Pulmonary artery endothelial cell (primary cell): ENCODE data around the gene HOXA3. TPM values are rescaled to one million over a fixed set of nuclear protein-coding genes. Genes with fewer than 3 reads are reported as not detected.

Experiments
- DNase-seq: peaks from one replicate; pipeline ENCODE4 v3.0.0-alpha.2; 2011; ENCODE audit warnings: low read depth, low spot score
- total RNA-seq: library from RNA; depleted of rRNA; stranded (reverse); fragments of >200 nt; gene quantifications from 2 replicates; pipeline ENCODE4 v1.2.3, GENCODE V29; 2014

Gene HOXA3
- total RNA-seq, 1 donor from 2014 or later = 0.66 TPM

DNA sequence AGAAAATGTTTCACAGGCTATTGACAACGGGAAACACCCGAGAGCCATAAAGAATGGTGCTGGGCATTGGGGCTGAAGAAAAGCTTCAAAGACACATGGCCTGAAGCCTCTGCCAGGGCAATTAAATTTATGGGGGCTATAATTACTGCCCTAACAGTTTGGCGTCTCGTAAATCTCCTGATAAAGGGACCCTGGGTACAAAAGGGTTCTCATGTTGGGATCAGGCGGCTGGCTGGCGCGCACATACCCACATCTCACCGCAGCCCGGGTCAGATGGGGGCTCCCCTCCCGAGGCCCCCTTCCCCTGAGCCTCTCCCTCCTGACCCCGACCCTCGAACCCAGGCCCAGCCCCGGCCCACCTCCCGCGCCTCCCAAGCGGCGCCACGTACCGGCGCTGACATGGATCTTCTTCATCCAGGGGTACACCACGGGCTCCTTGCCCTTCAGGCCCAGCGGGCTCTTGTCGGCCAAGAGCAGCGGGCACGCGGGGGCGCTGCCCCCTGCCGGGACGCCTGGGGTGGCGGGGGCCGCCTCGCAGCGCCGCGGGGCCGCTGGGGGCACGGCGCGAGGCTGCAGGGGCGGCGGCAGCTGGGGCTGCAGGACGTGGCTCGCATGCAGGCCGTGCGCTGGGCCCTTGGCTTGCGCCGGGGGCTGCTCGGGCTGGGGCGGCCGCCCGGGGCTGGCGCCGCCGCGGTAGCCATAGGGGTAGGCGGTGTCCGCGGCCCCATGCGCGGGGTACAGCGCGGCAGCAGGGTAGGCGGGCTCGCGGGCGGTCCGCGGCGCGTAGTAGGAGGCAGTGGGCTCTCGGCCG, 22.4 kb downstream of the HOXA3 start:
- no peak for DNase-seq

DNA sequence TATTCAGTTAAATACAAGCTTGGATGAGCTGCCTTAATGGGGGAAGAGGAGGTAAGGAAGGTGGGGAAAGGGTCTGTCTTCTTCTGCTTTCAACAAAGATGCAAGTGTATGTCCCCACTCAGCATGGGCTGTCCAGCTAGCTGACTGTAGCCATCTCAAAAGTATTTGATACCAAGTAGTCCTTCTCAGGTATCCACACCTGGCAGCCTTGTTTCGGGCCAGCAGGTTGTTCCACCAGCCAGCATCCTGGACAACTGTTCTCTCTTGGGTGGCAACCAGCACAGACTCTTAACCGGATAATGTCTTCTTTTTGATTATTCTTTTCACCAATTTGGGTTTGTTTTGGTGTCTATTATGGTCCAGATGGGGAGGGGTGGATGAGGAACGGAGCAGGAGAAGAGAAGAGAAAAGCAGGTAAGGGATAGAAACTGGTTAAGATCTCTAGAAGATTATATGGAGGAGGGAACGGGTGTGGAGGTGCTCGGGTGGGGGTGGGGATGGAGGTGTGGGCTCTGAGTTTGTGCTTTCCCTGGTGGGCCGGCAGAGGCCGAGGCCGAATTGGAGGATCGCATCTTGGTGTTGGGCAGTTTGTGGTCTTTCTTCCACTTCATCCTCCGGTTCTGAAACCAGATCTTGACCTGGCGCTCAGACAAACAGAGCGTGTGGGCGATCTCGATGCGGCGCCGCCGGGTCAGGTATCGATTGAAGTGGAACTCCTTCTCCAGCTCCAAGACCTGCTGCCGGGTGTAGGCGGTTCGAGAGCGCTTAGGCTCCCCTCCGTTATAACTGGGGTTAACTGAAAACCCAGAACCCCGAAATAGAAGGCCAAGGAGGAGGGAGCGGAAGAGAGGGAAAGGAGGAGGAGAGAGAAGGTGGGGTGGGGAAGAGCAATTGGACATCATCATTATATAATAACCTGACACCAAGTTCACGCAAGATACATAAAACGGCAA, 23.3 kb downstream of the HOXA3 start:
- no peak for DNase-seq

DNA sequence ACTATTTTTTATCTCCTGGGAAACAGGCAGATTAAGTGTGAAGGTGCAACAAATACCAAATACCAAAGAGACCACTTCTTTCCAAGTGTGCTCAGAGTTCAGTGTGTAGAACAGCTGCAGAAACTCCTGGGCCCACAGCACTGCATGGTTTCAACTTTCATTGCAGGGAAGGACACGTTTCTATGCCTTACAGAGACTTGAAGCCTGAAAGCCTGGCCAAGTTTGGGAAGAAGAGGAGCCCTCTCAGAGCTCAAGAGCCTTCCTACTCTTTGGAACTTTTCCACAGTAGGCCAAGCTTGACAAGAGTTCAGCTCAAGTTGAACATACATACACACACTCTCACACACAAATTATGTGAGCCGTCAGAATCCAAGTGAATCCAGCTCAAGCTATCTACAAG, 24.3 kb downstream of the HOXA3 start:
- no peak for DNase-seq

DNA sequence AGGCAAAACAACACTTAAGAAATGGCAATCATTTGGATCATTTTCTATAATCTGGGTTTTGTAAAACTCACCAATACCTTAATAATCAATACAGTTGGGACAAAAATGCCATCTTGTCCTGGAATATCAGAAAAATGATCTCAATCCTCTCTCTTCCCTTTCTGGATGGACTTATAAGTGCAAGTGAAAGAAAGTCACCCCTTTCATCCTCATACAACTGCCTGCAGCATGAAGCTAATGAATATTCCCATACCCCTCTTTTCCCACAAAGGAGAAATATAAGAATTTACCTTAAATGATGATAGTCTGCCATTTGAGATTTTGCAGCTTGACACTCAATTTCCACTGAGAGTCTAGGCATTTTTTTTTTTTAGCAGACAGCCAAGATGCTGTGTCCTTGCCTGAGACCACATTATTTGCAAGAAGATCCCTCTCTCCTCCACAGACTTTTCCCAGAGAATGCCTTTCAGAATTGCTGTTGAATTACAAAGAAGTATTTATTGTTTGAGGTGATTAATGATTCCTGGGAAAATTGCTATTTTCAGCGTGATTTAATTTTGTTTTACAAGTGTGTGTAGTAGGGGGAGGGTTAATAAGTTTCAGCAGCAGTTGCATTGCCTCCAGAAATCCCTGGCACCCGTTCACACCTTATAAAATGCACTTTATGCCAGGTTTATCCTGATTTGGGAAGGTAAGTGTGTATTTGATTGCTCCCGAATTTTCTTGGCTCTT, 25.6 kb downstream of the HOXA3 start:
- DNase-seq = no peak

- DNase-seq = no peak
Observed at GRCh38 chr7:27125986-27126394, 26.4 kb downstream of the HOXA3 start.

DNA sequence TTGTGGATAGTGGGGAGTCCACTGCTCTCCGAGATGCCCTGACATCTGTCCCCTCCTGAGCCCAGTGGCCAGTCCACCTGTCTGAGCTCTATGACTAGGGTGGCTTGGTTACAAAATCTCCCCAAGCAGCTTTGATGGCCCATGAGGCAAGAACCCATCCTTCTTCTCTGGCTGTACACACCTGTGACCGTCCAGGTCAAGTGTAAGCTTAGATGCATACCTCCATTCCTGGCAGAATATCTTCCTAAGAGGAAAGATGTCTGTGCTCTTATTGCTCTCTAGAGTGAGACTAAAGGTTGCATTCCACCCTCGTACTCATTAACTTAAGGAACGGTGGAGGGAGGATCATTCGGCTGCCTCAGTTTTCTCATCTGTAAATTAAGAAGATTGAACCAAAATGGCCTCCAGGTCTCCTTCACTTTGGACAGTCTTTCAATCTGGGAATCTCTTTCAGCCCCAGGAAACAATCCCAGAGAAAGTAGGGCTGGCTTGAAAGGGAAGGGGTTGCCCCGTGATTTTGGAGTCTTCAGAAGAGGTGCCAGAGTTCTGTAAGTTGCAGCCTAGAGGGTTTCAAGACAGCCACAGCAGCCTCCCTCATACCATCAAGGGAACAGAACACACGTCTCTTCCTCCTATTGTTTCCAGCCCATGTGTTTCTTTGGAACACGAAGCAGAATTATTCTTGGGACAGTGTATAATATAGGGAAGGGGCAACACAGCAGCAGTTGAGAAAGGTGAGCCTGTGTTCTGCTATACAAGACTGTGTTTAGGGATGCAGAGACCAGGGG, 27.3 kb downstream of the HOXA3 start:
- no peak for DNase-seq

DNA sequence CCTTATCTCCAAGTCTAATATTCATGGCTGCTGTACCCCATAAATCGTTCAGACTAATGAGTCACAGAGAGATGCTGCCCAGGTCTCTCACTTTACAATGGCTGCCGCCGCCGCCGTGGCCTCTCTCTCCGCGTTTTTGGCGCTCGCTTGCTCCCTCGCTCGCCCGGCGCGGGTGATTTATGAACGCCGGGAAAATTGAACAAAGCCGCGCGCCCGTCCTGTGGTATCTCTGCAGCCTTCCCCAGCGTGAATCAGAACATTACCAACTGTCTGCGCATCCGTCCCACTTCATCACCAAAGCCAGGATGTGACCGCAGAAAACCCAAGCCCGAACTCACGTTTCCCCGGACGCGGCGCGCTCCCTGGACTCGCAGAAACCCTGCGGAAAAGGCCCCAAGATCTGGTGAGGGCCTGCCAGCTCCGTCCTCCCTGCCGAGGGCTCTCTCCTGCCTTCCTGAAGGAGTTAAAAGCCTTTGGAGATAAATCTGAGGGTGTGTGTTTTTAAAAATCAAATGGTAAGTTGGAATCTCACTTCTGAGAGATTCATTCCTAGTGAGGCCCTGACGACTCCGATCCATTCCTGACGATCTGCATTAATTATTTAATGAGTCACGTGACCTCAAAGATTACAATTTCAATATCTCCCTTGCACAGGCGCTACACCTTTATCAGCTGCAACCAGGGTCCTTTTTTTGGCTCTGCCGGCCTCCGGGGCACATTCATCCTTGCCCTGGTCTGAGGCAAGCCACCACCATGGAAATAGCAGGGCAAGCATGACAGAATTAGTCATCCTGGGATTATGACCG, 28.1 kb downstream of the HOXA3 start:
- no peak for DNase-seq

DNA sequence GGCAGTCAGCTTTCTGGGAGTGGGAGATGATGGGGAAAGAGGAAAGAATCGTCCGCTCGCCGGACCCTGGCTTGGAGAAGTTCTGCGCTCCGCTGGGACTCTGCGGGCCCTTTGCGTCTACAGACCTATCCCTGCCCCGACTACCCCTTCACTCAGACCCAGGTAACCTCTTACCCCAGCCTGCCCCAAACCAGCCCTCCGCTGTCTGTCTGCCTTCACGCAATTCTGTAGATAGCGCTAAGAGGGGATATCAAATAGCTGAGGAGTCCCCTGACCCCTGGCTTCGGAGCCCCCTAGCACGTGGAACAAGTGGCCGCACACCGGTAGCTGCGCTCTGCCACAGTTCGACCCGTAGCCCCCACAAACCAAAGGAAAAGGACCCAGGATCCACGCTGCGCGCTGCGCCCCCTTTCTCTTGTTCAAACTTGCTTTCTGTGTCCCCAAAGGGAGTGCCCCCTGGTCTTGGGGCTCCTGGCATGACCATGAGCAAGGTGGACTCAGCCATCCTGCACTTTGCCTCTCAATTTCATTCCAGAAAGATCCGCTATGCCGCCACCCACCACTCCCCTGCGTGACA, 28.8 kb downstream of the HOXA3 start:
- DNase-seq = no peak

DNA sequence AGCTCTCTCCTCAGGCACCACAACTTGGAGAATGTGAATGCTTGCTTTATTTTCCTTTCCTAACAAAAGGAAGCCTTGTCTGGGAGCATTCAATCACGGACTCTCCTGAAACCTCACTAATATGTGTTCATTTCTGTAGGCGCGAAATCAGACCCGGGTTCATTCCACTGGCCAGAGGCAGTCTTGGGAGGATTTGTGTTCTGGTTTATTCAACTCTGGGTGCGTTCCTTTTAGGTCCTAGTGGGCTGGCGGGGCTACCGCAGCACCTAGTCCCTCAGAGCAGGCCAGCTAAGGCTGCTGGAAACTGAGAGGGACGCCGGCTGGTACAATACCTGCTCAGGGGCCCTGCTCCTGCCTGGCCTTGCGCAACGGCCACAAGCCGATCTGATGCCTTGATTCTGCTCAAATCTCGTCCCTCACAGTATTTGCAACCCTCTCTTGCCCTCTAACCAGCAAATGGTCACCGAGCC, 29.3 kb downstream of the HOXA3 start:
- DNase-seq = no peak

DNA sequence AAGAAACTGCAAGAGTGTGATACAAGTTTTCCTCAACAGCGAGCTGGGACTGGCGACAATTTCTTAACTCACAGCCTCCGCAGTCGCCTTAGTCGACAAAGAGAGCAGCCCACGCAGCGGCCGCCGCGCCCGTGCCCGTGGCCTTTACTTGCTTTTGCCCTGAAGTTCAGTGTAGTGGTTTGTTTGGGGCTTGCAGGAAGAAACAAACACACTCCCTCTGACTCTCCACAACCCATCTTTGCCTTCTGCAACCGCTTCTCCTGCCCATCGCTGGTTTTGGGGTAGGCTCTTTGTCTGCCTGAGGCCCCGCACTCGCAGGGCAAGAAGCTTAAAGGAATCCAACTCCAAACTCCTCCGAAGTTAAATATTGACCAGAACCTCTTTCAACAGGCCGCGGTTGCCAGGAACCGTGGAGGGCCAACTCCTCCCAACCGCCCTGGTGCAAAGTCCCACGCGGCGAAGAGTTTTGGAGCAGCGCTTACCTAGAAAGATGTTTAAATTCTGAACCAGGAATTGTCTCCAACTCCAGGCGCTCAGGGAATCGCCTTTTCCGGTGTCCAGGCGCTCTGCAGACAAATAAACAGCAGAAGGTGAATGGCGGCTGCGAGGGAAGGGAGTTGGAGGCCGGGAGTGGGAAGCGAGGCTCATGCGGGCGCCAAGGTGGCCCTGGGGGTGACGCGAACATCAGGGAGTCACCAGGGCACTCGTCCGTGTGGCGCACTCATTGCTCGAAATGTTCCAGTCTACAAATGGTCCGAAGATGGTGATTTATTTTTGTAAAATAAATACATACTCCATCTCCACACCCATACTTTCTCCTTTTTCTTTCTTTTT, 30.1 kb downstream of the HOXA3 start:
- no peak for DNase-seq

DNA sequence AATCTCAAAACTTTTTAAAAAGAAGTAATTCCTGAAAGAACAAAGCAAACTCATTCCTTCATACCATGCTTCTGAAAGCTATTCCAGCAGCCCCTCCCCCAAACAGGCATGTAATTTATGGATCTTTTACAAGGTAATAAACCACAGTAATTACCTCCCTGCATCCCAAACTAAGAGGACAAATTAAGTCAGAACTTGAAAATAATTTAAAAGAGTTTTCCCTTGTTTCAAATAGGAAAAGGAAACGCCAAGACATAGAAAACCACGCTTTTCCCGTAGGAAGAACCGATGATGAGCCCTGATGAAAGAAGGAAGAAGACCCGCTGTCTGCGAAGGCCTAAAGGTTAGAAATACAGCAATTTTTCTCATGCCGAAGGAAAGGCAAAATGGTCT, 30.7 kb downstream of the HOXA3 start:
- DNase-seq = no peak

- no peak for DNase-seq
Observed at GRCh38 chr7:27119412-27119911, 32.9 kb downstream of the HOXA3 start.

GRCh38 chr7:27118580-27118979, 33.8 kb downstream of the HOXA3 start:
- DNase-seq = no peak

DNA sequence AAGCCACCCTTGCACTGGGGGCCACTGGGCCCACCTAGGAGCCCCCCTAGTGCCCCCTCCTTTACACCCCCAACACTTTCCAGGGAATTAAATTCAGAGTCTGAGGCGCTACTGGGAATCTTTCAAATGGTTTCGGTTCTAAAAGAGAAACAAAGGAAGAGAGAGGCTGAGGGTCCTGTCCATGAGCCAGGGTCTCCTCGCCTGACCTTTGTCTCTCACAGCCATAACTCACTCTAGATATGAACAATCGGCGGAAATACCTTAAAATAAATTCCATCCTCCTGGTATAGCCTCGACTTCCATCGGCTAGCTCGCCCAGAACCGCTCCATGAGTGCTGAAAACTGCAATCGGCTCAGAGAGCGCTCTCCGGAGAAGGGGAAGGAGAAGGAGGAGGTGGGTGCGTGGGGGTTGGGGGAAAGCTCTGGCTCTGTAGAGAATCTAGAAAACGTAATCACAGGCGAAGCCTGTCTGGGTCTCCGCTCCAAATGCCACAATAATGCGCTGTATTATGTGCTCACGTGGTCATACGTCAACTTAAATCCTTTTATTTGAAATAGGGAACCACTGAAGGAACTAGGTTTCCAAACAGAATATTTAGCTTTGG, 34.4 kb downstream of the HOXA3 start:
- DNase-seq = peak; percentile 64

- no peak for DNase-seq
Observed at GRCh38 chr7:27116962-27117886, 35.2 kb downstream of the HOXA3 start.

DNA sequence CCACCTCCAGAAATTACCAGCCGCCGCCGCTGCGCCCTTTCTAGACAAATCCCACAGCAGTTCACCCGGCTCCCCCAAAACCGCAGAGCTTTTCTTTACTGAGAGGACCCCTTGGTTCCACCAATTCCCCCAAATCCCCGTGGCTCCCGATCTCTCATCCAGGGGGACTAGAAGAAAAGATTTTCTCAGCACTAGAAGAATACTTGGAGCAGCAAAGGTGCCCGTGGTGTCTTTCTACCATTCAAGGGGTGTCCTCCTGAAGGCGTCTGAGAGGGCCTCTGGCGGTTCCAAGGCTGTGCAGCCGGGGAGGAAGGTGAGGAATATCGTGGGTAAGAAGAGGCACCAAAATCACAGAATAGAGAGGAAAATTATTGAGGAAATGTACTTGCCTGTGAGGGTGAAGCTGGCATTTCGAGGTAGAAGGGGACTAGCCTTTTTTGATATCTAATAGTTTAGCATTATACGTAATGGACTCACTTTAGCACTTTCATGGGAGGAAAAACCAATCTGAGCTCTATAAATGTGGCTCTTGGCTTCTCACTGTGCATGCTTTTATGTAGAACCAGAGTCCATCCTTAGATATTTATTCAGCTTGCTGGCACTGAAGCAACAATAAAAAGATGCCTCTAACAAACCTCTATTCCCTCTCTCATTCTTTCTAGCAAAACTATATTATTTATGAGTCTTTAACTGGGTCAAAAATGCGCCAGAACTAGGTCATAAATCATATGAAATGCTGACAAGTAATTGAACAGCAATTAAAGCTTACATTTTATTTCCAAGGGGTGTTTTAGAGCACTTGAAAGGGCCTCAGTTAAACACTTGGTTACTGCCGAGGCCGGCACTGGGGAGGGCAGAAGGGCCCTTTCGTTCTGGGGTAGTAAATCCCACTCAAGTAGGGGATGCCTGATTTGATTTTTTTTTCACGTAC, 36.1 kb downstream of the HOXA3 start:
- no peak for DNase-seq
